ENCODE results near the gene STARD7.

Gene STARD7

DNA sequence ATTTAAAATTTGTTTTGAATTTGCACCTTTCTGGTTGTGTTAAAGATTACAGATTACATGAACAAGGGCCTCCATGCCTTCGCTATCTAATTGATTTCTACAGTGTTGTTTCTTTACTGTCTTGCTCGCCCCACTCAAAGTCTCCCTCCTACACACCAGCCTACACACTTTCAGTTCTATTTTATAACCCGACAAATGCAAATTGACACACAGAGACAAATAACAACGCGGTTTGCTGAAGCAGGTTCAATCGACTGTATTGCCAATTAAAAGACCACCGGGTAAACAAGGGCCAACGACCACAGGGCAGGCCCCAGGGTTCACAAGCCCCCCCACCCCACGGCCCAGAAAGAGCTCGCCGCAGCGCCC is 869 bp downstream of the STARD7 start:
- DNase-seq (ENCODE audit: low read depth, low spot score), result no peak
- in situ Hi-C loops (cut with HindIII; ENCODE audit: low sequenced_read_pairs), result no loop called here
- H3K4me3 ChIP-seq (ENCODE audit: low read depth, low read length), result peak overlapping the region; percentile 82
- TF ChIP-seq, protein P1, sequence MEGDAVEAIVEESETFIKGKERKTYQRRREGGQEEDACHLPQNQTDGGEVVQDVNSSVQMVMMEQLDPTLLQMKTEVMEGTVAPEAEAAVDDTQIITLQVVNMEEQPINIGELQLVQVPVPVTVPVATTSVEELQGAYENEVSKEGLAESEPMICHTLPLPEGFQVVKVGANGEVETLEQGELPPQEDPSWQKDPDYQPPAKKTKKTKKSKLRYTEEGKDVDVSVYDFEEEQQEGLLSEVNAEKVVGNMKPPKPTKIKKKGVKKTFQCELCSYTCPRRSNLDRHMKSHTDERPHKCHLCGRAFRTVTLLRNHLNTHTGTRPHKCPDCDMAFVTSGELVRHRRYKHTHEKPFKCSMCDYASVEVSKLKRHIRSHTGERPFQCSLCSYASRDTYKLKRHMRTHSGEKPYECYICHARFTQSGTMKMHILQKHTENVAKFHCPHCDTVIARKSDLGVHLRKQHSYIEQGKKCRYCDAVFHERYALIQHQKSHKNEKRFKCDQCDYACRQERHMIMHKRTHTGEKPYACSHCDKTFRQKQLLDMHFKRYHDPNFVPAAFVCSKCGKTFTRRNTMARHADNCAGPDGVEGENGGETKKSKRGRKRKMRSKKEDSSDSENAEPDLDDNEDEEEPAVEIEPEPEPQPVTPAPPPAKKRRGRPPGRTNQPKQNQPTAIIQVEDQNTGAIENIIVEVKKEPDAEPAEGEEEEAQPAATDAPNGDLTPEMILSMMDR (IDR thresholded peaks at IDR 0.05; ENCODE audit: low read depth, low read length), result no peak

GRCh38 chr2:96207073-96207773 is 1.4 kb downstream of the STARD7 start:
- H3K4me3 ChIP-seq (ENCODE audit: low read depth, low read length), result peak overlapping the region; percentile 82
- DNase-seq (ENCODE audit: low read depth, low spot score), result no peak
- TF ChIP-seq, protein P1 (IDR thresholded peaks at IDR 0.05; ENCODE audit: low read depth, low read length), result no peak
- in situ Hi-C loops (cut with HindIII; ENCODE audit: low sequenced_read_pairs), result no loop called here

- DNase-seq (ENCODE audit: low read depth, low spot score), result peak; percentile 49
- TF ChIP-seq, protein P1 (IDR thresholded peaks at IDR 0.05; ENCODE audit: low read depth, low read length), result no peak
- H3K4me3 ChIP-seq (ENCODE audit: low read depth, low read length), result no peak overlapping the region
- in situ Hi-C loops (cut with HindIII; ENCODE audit: low sequenced_read_pairs), result no loop called here
Observed at GRCh38 chr2:96205888-96206287, 2.7 kb downstream of the STARD7 start.

GRCh38 chr2:96204836-96205624 is 3.6 kb downstream of the STARD7 start:
- TF ChIP-seq, protein P1 (IDR thresholded peaks at IDR 0.05; ENCODE audit: low read depth, low read length), result no peak
- DNase-seq (ENCODE audit: low read depth, low spot score), result peak; percentile 31
- in situ Hi-C loops (cut with HindIII; ENCODE audit: low sequenced_read_pairs), result no loop called here
- H3K4me3 ChIP-seq (ENCODE audit: low read depth, low read length), result no peak overlapping the region

DNA sequence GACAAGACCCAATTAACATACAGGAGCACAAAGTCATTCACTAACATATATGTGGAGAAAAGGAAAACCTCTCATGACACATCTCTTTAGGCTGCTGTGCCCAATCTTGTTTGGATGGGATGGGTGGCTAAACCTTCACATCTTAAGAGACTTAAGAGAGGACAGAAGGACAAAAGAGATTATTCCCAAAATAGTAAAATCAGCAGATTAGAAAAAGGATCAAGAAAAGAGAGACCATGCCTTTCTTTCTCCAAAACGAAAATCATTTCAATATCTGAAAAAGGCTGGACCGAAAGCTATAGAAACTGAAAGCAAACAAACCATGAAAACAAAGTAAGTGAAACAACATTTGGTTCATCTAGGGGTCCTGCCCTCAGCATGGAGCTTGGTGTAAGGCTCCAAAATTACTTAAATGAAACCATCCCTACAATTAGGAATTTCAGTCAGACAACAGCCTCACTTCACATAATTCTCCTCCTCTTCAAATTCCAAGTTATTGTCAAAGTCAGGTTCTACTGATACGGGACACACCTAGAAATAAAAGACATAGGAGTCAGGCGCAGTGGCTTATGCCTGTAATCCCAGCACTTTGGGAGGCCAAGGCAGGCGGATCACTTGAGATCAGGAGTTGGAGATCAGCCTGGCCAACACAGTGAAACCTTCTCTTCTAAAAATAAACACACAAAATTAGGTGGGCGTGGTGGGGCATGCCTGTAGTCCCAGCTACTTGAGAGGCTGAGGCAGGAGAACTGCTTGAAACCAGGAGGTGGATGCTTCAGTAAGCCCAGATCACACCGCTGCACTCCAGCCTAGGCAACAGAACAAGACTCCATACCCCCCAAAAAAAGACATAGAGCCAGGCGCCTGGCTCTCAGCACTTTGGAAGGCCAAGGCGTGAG is 5.2 kb downstream of the STARD7 start:
- DNase-seq (ENCODE audit: low read depth, low spot score), result no peak
- TF ChIP-seq, protein P1 (IDR thresholded peaks at IDR 0.05; ENCODE audit: low read depth, low read length), result no peak
- no peak overlapping the region for H3K4me3 ChIP-seq (ENCODE audit: low read depth, low read length)
- in situ Hi-C loops (cut with HindIII; ENCODE audit: low sequenced_read_pairs), result no loop called here

DNA sequence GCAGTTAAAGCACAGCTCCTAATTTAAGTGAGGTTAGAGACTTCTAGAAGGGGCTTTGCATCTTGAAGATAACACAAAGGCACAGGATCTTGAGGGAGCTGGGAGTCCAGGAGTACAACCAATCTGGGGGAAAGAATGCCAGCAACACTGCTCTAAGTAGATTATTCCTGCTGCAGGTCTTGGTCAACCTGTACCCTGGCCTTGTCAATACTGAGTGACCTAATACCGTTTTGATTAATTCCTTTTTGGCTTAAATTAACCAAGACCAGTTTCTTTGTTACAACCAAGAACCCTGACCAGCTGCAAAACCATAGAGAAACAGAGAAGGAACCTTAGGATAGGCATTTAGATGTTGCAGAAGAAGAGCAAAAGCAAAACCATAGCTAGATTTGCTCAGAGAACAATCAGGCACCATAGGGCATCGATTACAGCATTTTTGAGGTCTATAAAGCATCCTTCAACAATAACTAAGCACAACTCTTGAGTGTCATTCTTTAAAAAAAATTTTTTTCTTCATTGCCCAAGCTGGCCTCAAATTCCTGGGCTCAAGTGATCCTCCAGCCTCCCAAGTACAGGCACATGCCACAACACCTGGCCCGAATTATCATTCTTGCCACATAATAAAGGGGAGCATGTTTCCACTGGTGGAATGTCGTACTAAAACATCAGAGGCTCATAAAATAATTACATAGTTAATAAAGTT is 6.3 kb downstream of the STARD7 start:
- in situ Hi-C loops (cut with HindIII; ENCODE audit: low sequenced_read_pairs), result no loop called here
- H3K4me3 ChIP-seq (ENCODE audit: low read depth, low read length), result no peak overlapping the region
- TF ChIP-seq, protein P1 (IDR thresholded peaks at IDR 0.05; ENCODE audit: low read depth, low read length), result no peak
- DNase-seq (ENCODE audit: low read depth, low spot score), result no peak

All from astrocyte of the spinal cord (primary cell).